H1 (cell line): ENCODE measurements around the gene RAP2B. TPM values are rescaled to one million over a fixed set of nuclear protein-coding genes. Genes with fewer than 3 reads are reported as not detected.

Experiments used
- BACH1 ChIP-seq: IDR thresholded peaks from 2 replicates; pipeline ENCODE4 v1.6.1; 2012; ENCODE audit warnings: low read length, improper control_type of control experiment
- CHD7 ChIP-seq: fragments of 300-600 bp; sonication (generic); IDR thresholded peaks from 2 replicates; pipeline ENCODE4 v1.7.1; 2012; ENCODE audit warnings: low read length, moderate library complexity, mild to moderate bottlenecking, inconsistent platforms; ENCODE audit not compliant: insufficient replicate concordance
- E2F6 ChIP-seq: IDR thresholded peaks from 2 replicates; pipeline ENCODE4 v1.6.1; 2012; ENCODE audit warnings: inconsistent platforms
- EP300 ChIP-seq, 2 experiments: IDR thresholded peaks; 1 replicate in 1 of 2; 2 replicates in 1 of 2; pipeline ENCODE4 v1.6.1; 2011 to 2012; ENCODE audit warnings: low read depth in 2 of 2, low read length in 2 of 2, mild to moderate bottlenecking in 2 of 2, borderline replicate concordance in 1 of 2, inconsistent platforms in 1 of 2, moderate library complexity in 1 of 2
- GABPA ChIP-seq: IDR thresholded peaks from 2 replicates; pipeline ENCODE4 v1.6.1; 2011; ENCODE audit warnings: mild to moderate bottlenecking, low read length, moderate library complexity, borderline replicate concordance; ENCODE audit not compliant: insufficient read depth
- KDM4A ChIP-seq: IDR thresholded peaks from one replicate; pipeline ENCODE4 v1.7.1; 2012; ENCODE audit warnings: low read depth, mild to moderate bottlenecking, moderate library complexity, low read length, inconsistent platforms; ENCODE audit not compliant: severe bottlenecking
- KDM5A ChIP-seq: fragments of 200-600 bp; IDR thresholded peaks from 2 replicates; pipeline ENCODE4 v1.7.1; 2012; ENCODE audit warnings: mild to moderate bottlenecking, low read length, inconsistent platforms, mixed read lengths
- MAFK ChIP-seq: IDR thresholded peaks from 2 replicates; pipeline ENCODE4 v1.6.1; 2012; ENCODE audit warnings: low read depth, mild to moderate bottlenecking, improper control_type of control experiment, low read length
- PHF8 ChIP-seq: fragments of 200-600 bp; sonication (generic); conservative IDR thresholded peaks from 2 replicates; pipeline ENCODE4 v1.7.1; 2012; ENCODE audit warnings: low read depth, mild to moderate bottlenecking, inconsistent platforms, low read length, moderate library complexity
- POLR2AphosphoS5 ChIP-seq: IDR thresholded peaks from 2 replicates; pipeline ENCODE4 v1.6.1; 2011; ENCODE audit warnings: low read depth, low read length
- SP2 ChIP-seq: IDR thresholded peaks from 2 replicates; pipeline ENCODE4 v1.6.1; 2012; ENCODE audit warnings: mild to moderate bottlenecking, low read length, inconsistent platforms
- TBP ChIP-seq: IDR thresholded peaks from 2 replicates; pipeline ENCODE4 v1.6.1; 2011; ENCODE audit warnings: low read depth, low read length, improper control_type of control experiment
- polyA plus RNA-seq, 7 experiments: library from polyadenylated mRNA; depleted of rRNA in 3 of 7; stranded (reverse) in 5 of 7; unstranded in 2 of 7; fragments of >200 nt in 5 of 7; fragments of 200-250 nt in 2 of 7; gene quantifications; 1 replicate in 5 of 7; 2 replicates in 1 of 7; 4 replicates in 1 of 7; pipeline versions ENCODE4 v1.2.1 to v1.2.3, GENCODE V29; 2011 to 2013; ENCODE audit warnings: missing spikeins in 2 of 7, mixed read lengths in 2 of 7
- total RNA-seq: library from RNA; stranded (reverse); fragmentation: NEBNext Ultra II Directional; extraction: Animal tissue kit (Norgen Biotek cat#: 25700); gene quantifications from 2 replicates; pipeline ENCODE4 v1.2.1, GENCODE V29; 2021

RAP2B gene
- total and polyA plus RNA-seq, 2 of the 8 experiments (the other 6 are each of a cell fraction or from before 2014, with no cell fraction given): 7.5 to 20.3 TPM

GRCh38 chr3:153142961-153143360 lies 19.1 kb upstream of the RAP2B start (continued):
- no peak for TF ChIP-seq CHD7
- TF ChIP-seq POLR2AphosphoS5: no peak
- TF ChIP-seq MAFK: no peak
- no peak for TF ChIP-seq GABPA
- TF ChIP-seq EP300 (IDR thresholded peaks at IDR 0.05; ENCODE audit: borderline replicate concordance in 1 of 2, low read depth in 2 of 2, low read length in 2 of 2): no peak
- no peak for TF ChIP-seq SP2
- no peak for TF ChIP-seq E2F6
- TF ChIP-seq TBP: no peak
- no peak for TF ChIP-seq KDM5A
- TF ChIP-seq KDM4A: no peak
- TF ChIP-seq PHF8: no peak
- TF ChIP-seq BACH1: no peak
